A549 (cell line): ENCODE measurements around the gene SMIM38.

Experiments
- CBX8 ChIP-seq: fragments of 200-600 bp; sonication (generic); IDR thresholded peaks from 2 replicates; pipeline ENCODE4 v1.6.1; 2016
- CHD2 ChIP-seq: fragments of 150-350 bp; IDR thresholded peaks from 2 replicates; pipeline ENCODE4 v1.6.1; 2014; ENCODE audit warnings: low read length; ENCODE audit not compliant: partially characterized antibody
- GATA3 ChIP-seq: IDR thresholded peaks from 2 replicates; pipeline ENCODE4 v1.6.1; 2012; ENCODE audit warnings: borderline replicate concordance
- NR3C1 ChIP-seq: fragments of >200 bp; sonication (Bioruptor Twin); formaldehyde crosslinking; IDR thresholded peaks from 3 replicates; pipeline ENCODE4 v1.6.1; 2017
- SMC3 ChIP-seq: fragments of >200 bp; sonication (Bioruptor Twin); formaldehyde crosslinking; IDR thresholded peaks from 3 replicates; pipeline ENCODE4 v1.6.1; 2018; ENCODE audit warnings: inconsistent platforms
- SREBF2 ChIP-seq: fragments of 450-650 bp; IDR thresholded peaks from 2 replicates; pipeline ENCODE4 v1.6.1; 2014; ENCODE audit warnings: mild to moderate bottlenecking, moderate library complexity
- TF ChIP-seq, protein P1 (sequence below): fragments of >200 bp; sonication (Bioruptor Twin); formaldehyde crosslinking; IDR thresholded peaks from 3 replicates; pipeline ENCODE4 v1.5.1; 2016
- TF ChIP-seq, protein P2 (sequence below): fragments of 200-600 bp; sonication (generic); IDR thresholded peaks from 2 replicates; pipeline ENCODE4 v1.6.1; 2016; ENCODE audit warnings: antibody characterized with exemption, mild to moderate bottlenecking, moderate library complexity

DNA sequence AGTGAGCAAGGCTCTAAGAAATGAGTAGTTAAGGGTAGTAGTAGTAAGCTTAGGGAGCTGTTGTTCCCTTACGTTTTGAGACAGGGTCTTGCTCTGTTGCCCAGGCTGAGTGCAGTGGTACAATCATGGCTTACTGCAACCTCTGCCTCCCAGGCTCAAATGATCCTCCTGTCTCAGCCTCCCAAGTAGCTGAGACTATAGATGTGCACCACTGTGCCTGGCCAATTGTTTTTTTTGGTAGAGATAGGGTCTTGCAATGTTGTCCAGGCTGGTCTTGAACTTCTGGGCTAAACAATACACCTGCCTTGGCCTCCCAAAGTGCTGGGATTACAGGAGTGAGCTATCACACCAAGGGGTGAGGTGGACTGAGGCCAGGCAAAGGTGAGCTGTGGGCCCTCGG, 10.0 kb downstream of the SMIM38 start:
- TF ChIP-seq, protein P1, sequence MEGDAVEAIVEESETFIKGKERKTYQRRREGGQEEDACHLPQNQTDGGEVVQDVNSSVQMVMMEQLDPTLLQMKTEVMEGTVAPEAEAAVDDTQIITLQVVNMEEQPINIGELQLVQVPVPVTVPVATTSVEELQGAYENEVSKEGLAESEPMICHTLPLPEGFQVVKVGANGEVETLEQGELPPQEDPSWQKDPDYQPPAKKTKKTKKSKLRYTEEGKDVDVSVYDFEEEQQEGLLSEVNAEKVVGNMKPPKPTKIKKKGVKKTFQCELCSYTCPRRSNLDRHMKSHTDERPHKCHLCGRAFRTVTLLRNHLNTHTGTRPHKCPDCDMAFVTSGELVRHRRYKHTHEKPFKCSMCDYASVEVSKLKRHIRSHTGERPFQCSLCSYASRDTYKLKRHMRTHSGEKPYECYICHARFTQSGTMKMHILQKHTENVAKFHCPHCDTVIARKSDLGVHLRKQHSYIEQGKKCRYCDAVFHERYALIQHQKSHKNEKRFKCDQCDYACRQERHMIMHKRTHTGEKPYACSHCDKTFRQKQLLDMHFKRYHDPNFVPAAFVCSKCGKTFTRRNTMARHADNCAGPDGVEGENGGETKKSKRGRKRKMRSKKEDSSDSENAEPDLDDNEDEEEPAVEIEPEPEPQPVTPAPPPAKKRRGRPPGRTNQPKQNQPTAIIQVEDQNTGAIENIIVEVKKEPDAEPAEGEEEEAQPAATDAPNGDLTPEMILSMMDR, result no peak
- no peak for TF ChIP-seq NR3C1
- no peak for TF ChIP-seq SMC3
- TF ChIP-seq CHD2, result no peak
- no peak for TF ChIP-seq GATA3
- TF ChIP-seq SREBF2, result no peak
- no peak for TF ChIP-seq CBX8
- TF ChIP-seq, protein P2, sequence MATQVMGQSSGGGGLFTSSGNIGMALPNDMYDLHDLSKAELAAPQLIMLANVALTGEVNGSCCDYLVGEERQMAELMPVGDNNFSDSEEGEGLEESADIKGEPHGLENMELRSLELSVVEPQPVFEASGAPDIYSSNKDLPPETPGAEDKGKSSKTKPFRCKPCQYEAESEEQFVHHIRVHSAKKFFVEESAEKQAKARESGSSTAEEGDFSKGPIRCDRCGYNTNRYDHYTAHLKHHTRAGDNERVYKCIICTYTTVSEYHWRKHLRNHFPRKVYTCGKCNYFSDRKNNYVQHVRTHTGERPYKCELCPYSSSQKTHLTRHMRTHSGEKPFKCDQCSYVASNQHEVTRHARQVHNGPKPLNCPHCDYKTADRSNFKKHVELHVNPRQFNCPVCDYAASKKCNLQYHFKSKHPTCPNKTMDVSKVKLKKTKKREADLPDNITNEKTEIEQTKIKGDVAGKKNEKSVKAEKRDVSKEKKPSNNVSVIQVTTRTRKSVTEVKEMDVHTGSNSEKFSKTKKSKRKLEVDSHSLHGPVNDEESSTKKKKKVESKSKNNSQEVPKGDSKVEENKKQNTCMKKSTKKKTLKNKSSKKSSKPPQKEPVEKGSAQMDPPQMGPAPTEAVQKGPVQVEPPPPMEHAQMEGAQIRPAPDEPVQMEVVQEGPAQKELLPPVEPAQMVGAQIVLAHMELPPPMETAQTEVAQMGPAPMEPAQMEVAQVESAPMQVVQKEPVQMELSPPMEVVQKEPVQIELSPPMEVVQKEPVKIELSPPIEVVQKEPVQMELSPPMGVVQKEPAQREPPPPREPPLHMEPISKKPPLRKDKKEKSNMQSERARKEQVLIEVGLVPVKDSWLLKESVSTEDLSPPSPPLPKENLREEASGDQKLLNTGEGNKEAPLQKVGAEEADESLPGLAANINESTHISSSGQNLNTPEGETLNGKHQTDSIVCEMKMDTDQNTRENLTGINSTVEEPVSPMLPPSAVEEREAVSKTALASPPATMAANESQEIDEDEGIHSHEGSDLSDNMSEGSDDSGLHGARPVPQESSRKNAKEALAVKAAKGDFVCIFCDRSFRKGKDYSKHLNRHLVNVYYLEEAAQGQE, result no peak
